Measurements from ENCODE around the gene NOVA2.
A peak's percentile ranks its signal among the peaks of the same experiment; 100 is the strongest.
"Not testable (repeated sequence)": the region's sequence is repeated elsewhere in the genome, so short reads cannot be mapped to it uniquely, and the experiment has no call there.

The NOVA2 gene

GRCh38 chr19:45899253-45899652, 74.4 kb downstream of the NOVA2 start:
- Histone ChIP-seq H3K9me3 (ENCODE audit: control insufficient read depth in 2 of 2, low read length in 2 of 2) (no peaks in the 10 kb centered on the region), H3K9ac (ENCODE audit: low read depth in 1 of 2, low read length in 2 of 2) (no peak overlapping the region), H3K27me3 (ENCODE audit: control insufficient read depth in 2 of 2, insufficient read depth in 2 of 2, low read length in 2 of 2) (no peaks in the 10 kb centered on the region), H3K4me3 (ENCODE audit: low read length in 2 of 2) (no peak overlapping the region), H3K36me3 (ENCODE audit: control insufficient read depth in 2 of 2, insufficient read depth in 2 of 2, low read length in 2 of 2) (peaks cover 11 to 27% of the 10 kb centered on the region in 2 donors), H3K27ac (ENCODE audit: low read depth in 2 of 2, low read length in 2 of 2) (no peak overlapping the region), H3K4me1 (ENCODE audit: control insufficient read depth in 2 of 2, insufficient read depth in 2 of 2, low read length in 2 of 2) (peaks cover 14 to 15% of the 10 kb centered on the region in 2 donors)

GRCh38 chr19:45897261-45897812, 76.3 kb downstream of the NOVA2 start:
- peaks cover 11 to 27% of the 10 kb centered on the region in 2 donors for H3K36me3 ChIP-seq (ENCODE audit: control insufficient read depth in 2 of 2, insufficient read depth in 2 of 2, low read length in 2 of 2)
- no peaks in the 10 kb centered on the region for H3K9me3 ChIP-seq (ENCODE audit: control insufficient read depth in 2 of 2, low read length in 2 of 2)
- no peaks in the 10 kb centered on the region for H3K27me3 ChIP-seq (ENCODE audit: control insufficient read depth in 2 of 2, insufficient read depth in 2 of 2, low read length in 2 of 2)
- H3K4me1 ChIP-seq (ENCODE audit: control insufficient read depth in 2 of 2, insufficient read depth in 2 of 2, low read length in 2 of 2), result peaks cover 6 to 9% of the 10 kb centered on the region in 2 donors
- H3K4me3 ChIP-seq (ENCODE audit: low read length in 2 of 2), result no peak overlapping the region
- H3K9ac ChIP-seq (ENCODE audit: low read depth in 1 of 2, low read length in 2 of 2), result no peak overlapping the region
- no peak overlapping the region for H3K27ac ChIP-seq (ENCODE audit: low read depth in 2 of 2, low read length in 2 of 2)

GRCh38 chr19:45895983-45896599, 77.6 kb downstream of the NOVA2 start:
- H3K9ac ChIP-seq (ENCODE audit: low read depth in 1 of 2, low read length in 2 of 2); H3K4me1 ChIP-seq (ENCODE audit: control insufficient read depth in 2 of 2, insufficient read depth in 2 of 2, low read length in 2 of 2); H3K27me3 ChIP-seq (ENCODE audit: control insufficient read depth in 2 of 2, insufficient read depth in 2 of 2, low read length in 2 of 2): not testable (repeated sequence)

GRCh38 chr19:45895519-45895972, 78.1 kb downstream of the NOVA2 start:
- H3K36me3 ChIP-seq (ENCODE audit: control insufficient read depth in 2 of 2, insufficient read depth in 2 of 2, low read length in 2 of 2), result peaks cover 11 to 27% of the 10 kb centered on the region in 2 donors
- H3K27ac ChIP-seq (ENCODE audit: low read depth in 2 of 2, low read length in 2 of 2), result no peak overlapping the region
- no peaks in the 10 kb centered on the region for H3K27me3 ChIP-seq (ENCODE audit: control insufficient read depth in 2 of 2, insufficient read depth in 2 of 2, low read length in 2 of 2)

More at GRCh38 chr19:45895983-45896599, 77.6 kb downstream of the NOVA2 start:
- H3K9me3 ChIP-seq (ENCODE audit: control insufficient read depth in 2 of 2, low read length in 2 of 2); H3K4me3 ChIP-seq (ENCODE audit: low read length in 2 of 2); H3K27ac ChIP-seq (ENCODE audit: low read depth in 2 of 2, low read length in 2 of 2): not testable (repeated sequence)
- peaks cover 11 to 27% of the 10 kb centered on the region in 2 donors for H3K36me3 ChIP-seq (ENCODE audit: control insufficient read depth in 2 of 2, insufficient read depth in 2 of 2, low read length in 2 of 2)

GRCh38 chr19:45890877-45891276, 82.8 kb downstream of the NOVA2 start:
- no peaks in the 10 kb centered on the region for H3K27me3 ChIP-seq (ENCODE audit: control insufficient read depth in 2 of 2, insufficient read depth in 2 of 2, low read length in 2 of 2)
- H3K36me3 ChIP-seq (ENCODE audit: control insufficient read depth in 2 of 2, insufficient read depth in 2 of 2, low read length in 2 of 2), result peaks cover 4 to 9% of the 10 kb centered on the region in 2 donors
- H3K9ac ChIP-seq (ENCODE audit: low read depth in 1 of 2, low read length in 2 of 2), result no peak overlapping the region
- peaks cover 0 to 10% of the 10 kb centered on the region in 2 donors for H3K4me1 ChIP-seq (ENCODE audit: control insufficient read depth in 2 of 2, insufficient read depth in 2 of 2, low read length in 2 of 2)
- H3K4me3 ChIP-seq (ENCODE audit: low read length in 2 of 2), result no peak overlapping the region
- H3K9me3 ChIP-seq (ENCODE audit: control insufficient read depth in 2 of 2, low read length in 2 of 2), result no peaks in the 10 kb centered on the region
- no peak overlapping the region for H3K27ac ChIP-seq (ENCODE audit: low read depth in 2 of 2, low read length in 2 of 2)

More at GRCh38 chr19:45895519-45895972, 78.1 kb downstream of the NOVA2 start:
- Histone ChIP-seq H3K9me3 (ENCODE audit: control insufficient read depth in 2 of 2, low read length in 2 of 2) (no peaks in the 10 kb centered on the region), H3K4me3 (ENCODE audit: low read length in 2 of 2) (no peak overlapping the region), H3K9ac (ENCODE audit: low read depth in 1 of 2, low read length in 2 of 2) (no peak overlapping the region), H3K4me1 (ENCODE audit: control insufficient read depth in 2 of 2, insufficient read depth in 2 of 2, low read length in 2 of 2) (peaks cover 0 to 2% of the 10 kb centered on the region in 2 donors)

- H3K36me3 ChIP-seq (ENCODE audit: control insufficient read depth in 2 of 2, insufficient read depth in 2 of 2, low read length in 2 of 2), result no peaks in the 10 kb centered on the region
- H3K27me3 ChIP-seq (ENCODE audit: control insufficient read depth in 2 of 2, insufficient read depth in 2 of 2, low read length in 2 of 2), result no peaks in the 10 kb centered on the region
- H3K4me3 ChIP-seq (ENCODE audit: low read length in 2 of 2), result no peak overlapping the region
- no peak overlapping the region for H3K27ac ChIP-seq (ENCODE audit: low read depth in 2 of 2, low read length in 2 of 2)
- H3K4me1 ChIP-seq (ENCODE audit: control insufficient read depth in 2 of 2, insufficient read depth in 2 of 2, low read length in 2 of 2), result peaks cover 10 to 17% of the 10 kb centered on the region in 2 donors
- H3K9me3 ChIP-seq (ENCODE audit: control insufficient read depth in 2 of 2, low read length in 2 of 2), result no peaks in the 10 kb centered on the region
- no peak overlapping the region for H3K9ac ChIP-seq (ENCODE audit: low read depth in 1 of 2, low read length in 2 of 2)
Observed at GRCh38 chr19:45889210-45889885, 84.3 kb downstream of the NOVA2 start.

- peak overlapping the region; percentile 83 to 85 for H3K4me3 ChIP-seq (ENCODE audit: low read length in 2 of 2)
Observed at GRCh38 chr19:45887200-45887710, 86.4 kb downstream of the NOVA2 start.

GRCh38 chr19:45886427-45887199, 87.1 kb downstream of the NOVA2 start:
- no peaks in the 10 kb centered on the region for H3K27me3 ChIP-seq (ENCODE audit: control insufficient read depth in 2 of 2, insufficient read depth in 2 of 2, low read length in 2 of 2)
- H3K9ac ChIP-seq (ENCODE audit: low read depth in 1 of 2, low read length in 2 of 2), result peak overlapping the region; percentile 84 to 92
- peak overlapping the region; percentile 85 to 90 for H3K27ac ChIP-seq (ENCODE audit: low read depth in 2 of 2, low read length in 2 of 2)
- peaks cover 34 to 39% of the 10 kb centered on the region in 2 donors for H3K4me1 ChIP-seq (ENCODE audit: control insufficient read depth in 2 of 2, insufficient read depth in 2 of 2, low read length in 2 of 2)
- H3K9me3 ChIP-seq (ENCODE audit: control insufficient read depth in 2 of 2, low read length in 2 of 2), result no peaks in the 10 kb centered on the region
- H3K36me3 ChIP-seq (ENCODE audit: control insufficient read depth in 2 of 2, insufficient read depth in 2 of 2, low read length in 2 of 2), result no peaks in the 10 kb centered on the region
- peak overlapping the region; percentile 83 to 85 for H3K4me3 ChIP-seq (ENCODE audit: low read length in 2 of 2)

More at GRCh38 chr19:45887200-45887710, 86.4 kb downstream of the NOVA2 start:
- no peaks in the 10 kb centered on the region for H3K9me3 ChIP-seq (ENCODE audit: control insufficient read depth in 2 of 2, low read length in 2 of 2)
- H3K4me1 ChIP-seq (ENCODE audit: control insufficient read depth in 2 of 2, insufficient read depth in 2 of 2, low read length in 2 of 2), result peaks cover 27 to 33% of the 10 kb centered on the region in 2 donors
- H3K27me3 ChIP-seq (ENCODE audit: control insufficient read depth in 2 of 2, insufficient read depth in 2 of 2, low read length in 2 of 2), result no peaks in the 10 kb centered on the region
- H3K27ac ChIP-seq (ENCODE audit: low read depth in 2 of 2, low read length in 2 of 2), result peak overlapping the region; percentile 85 to 90
- peak overlapping the region; percentile 84 to 92 for H3K9ac ChIP-seq (ENCODE audit: low read depth in 1 of 2, low read length in 2 of 2)
- no peaks in the 10 kb centered on the region for H3K36me3 ChIP-seq (ENCODE audit: control insufficient read depth in 2 of 2, insufficient read depth in 2 of 2, low read length in 2 of 2)

GRCh38 chr19:45885556-45886426, 87.9 kb downstream of the NOVA2 start, which contains the start of gene IRF2BP1:
TSS of gene IRF2BP1 (minus strand) at chr19:45886141. CDS start at chr19:45885774, 367 bp downstream.
- H3K4me3 ChIP-seq (ENCODE audit: low read length in 2 of 2), result peak within 1 kb of the TSS; percentile 83 to 85
- H3K27ac ChIP-seq (ENCODE audit: low read depth in 2 of 2, low read length in 2 of 2), result peak within 1 kb of the TSS; percentile 85 to 90
- peak within 1 kb of the TSS; percentile 84 to 92 for H3K9ac ChIP-seq (ENCODE audit: low read depth in 1 of 2, low read length in 2 of 2)
- peaks cover 41 to 45% of the 10 kb centered on the region in 2 donors for H3K4me1 ChIP-seq (ENCODE audit: control insufficient read depth in 2 of 2, insufficient read depth in 2 of 2, low read length in 2 of 2)
- no peaks in the 10 kb centered on the region for H3K27me3 ChIP-seq (ENCODE audit: control insufficient read depth in 2 of 2, insufficient read depth in 2 of 2, low read length in 2 of 2)
- H3K36me3 ChIP-seq (ENCODE audit: control insufficient read depth in 2 of 2, insufficient read depth in 2 of 2, low read length in 2 of 2), result no peaks in the 10 kb centered on the region
- H3K9me3 ChIP-seq (ENCODE audit: control insufficient read depth in 2 of 2, low read length in 2 of 2), result no peaks in the 10 kb centered on the region

Measured in mucosa of rectum (tissue), 2 donors.